ENCODE measurements around the gene TGFB2.

Gene TGFB2

GRCh38 chr1:218350035-218350525, 4.9 kb downstream of the TGFB2 start:
- DNase-seq (ENCODE audit: low read depth in 1 of 2, low spot score in 1 of 2): no peak
- peaks cover 2% of the 10 kb centered on the region for H3K27me3 ChIP-seq (ENCODE audit: insufficient read depth, poor library complexity, severe bottlenecking)
- no peak overlapping the region for H3K27ac ChIP-seq (replicated peaks)
- TF ChIP-seq SPI1 (IDR thresholded peaks at IDR 0.05; ENCODE audit: borderline replicate concordance, low read depth): peak; percentile 84
- TF ChIP-seq, protein P1, sequence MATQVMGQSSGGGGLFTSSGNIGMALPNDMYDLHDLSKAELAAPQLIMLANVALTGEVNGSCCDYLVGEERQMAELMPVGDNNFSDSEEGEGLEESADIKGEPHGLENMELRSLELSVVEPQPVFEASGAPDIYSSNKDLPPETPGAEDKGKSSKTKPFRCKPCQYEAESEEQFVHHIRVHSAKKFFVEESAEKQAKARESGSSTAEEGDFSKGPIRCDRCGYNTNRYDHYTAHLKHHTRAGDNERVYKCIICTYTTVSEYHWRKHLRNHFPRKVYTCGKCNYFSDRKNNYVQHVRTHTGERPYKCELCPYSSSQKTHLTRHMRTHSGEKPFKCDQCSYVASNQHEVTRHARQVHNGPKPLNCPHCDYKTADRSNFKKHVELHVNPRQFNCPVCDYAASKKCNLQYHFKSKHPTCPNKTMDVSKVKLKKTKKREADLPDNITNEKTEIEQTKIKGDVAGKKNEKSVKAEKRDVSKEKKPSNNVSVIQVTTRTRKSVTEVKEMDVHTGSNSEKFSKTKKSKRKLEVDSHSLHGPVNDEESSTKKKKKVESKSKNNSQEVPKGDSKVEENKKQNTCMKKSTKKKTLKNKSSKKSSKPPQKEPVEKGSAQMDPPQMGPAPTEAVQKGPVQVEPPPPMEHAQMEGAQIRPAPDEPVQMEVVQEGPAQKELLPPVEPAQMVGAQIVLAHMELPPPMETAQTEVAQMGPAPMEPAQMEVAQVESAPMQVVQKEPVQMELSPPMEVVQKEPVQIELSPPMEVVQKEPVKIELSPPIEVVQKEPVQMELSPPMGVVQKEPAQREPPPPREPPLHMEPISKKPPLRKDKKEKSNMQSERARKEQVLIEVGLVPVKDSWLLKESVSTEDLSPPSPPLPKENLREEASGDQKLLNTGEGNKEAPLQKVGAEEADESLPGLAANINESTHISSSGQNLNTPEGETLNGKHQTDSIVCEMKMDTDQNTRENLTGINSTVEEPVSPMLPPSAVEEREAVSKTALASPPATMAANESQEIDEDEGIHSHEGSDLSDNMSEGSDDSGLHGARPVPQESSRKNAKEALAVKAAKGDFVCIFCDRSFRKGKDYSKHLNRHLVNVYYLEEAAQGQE (IDR thresholded peaks at IDR 0.05; ENCODE audit: insufficient replicate concordance, low read depth): no peak
- TF ChIP-seq, protein P2, sequence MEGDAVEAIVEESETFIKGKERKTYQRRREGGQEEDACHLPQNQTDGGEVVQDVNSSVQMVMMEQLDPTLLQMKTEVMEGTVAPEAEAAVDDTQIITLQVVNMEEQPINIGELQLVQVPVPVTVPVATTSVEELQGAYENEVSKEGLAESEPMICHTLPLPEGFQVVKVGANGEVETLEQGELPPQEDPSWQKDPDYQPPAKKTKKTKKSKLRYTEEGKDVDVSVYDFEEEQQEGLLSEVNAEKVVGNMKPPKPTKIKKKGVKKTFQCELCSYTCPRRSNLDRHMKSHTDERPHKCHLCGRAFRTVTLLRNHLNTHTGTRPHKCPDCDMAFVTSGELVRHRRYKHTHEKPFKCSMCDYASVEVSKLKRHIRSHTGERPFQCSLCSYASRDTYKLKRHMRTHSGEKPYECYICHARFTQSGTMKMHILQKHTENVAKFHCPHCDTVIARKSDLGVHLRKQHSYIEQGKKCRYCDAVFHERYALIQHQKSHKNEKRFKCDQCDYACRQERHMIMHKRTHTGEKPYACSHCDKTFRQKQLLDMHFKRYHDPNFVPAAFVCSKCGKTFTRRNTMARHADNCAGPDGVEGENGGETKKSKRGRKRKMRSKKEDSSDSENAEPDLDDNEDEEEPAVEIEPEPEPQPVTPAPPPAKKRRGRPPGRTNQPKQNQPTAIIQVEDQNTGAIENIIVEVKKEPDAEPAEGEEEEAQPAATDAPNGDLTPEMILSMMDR (IDR thresholded peaks at IDR 0.05; ENCODE audit: insufficient read depth, low read length): no peak
- H3K4me3 ChIP-seq (replicated peaks; ENCODE audit: insufficient read depth, low read length): no peak overlapping the region

GRCh38 chr1:218350801-218351266, 5.7 kb downstream of the TGFB2 start:
- no peak overlapping the region; the same call in 1 of the 2 replicates for H3K27ac ChIP-seq (replicated peaks)
- no peak for TF ChIP-seq SPI1 (IDR thresholded peaks at IDR 0.05; ENCODE audit: borderline replicate concordance, low read depth)
- TF ChIP-seq, protein P2 (IDR thresholded peaks at IDR 0.05; ENCODE audit: insufficient read depth, low read length): no peak
- TF ChIP-seq GABPA (IDR thresholded peaks at IDR 0.05; ENCODE audit: low read depth): no peak
- TF ChIP-seq, protein P1 (IDR thresholded peaks at IDR 0.05; ENCODE audit: insufficient replicate concordance, low read depth): no peak
- no peak for TF ChIP-seq POLR2AphosphoS5 (IDR thresholded peaks at IDR 0.05; ENCODE audit: low read depth)
- H3K27me3 ChIP-seq (ENCODE audit: insufficient read depth, poor library complexity, severe bottlenecking): peaks cover 2% of the 10 kb centered on the region
- H3K4me3 ChIP-seq (replicated peaks; ENCODE audit: insufficient read depth, low read length): no peak overlapping the region
- DNase-seq (ENCODE audit: low read depth in 1 of 2, low spot score in 1 of 2): no peak

DNA sequence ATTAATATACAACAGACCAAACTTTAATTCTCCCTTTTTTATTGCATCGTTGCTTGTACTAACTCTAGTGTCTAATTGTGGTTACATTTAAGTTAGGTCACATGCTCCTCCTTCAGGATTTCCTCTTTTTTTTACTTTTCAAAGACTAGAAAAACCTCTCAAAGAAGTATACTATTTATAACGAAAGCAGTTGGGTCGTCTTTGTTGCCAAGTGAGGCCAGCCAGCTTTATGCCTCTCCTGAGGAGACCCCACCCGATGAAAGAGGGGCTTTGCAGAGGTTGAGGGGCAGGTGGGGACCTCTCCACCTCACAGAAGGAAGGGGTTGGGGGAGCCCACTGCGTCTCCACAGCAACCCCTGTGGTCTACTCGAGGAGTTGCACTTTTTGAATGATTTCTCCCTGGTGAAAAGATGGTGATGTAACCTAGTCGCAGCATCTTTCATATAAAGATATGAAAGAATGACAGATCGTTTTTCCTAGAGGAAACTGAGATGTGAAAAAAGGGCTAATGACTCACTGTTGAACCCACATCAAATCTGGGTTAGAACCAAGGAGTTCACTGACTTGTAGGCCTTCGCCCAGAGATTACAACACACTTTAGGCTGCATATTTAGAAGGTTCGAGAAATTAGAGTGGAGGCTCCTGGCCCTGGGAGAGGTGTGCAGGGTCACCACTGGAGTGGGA, 6.4 kb downstream of the TGFB2 start:
- peak; percentile 87 for TF ChIP-seq SPI1 (IDR thresholded peaks at IDR 0.05; ENCODE audit: borderline replicate concordance, low read depth)
- no peak for TF ChIP-seq GABPA (IDR thresholded peaks at IDR 0.05; ENCODE audit: low read depth)
- TF ChIP-seq, protein P2 (IDR thresholded peaks at IDR 0.05; ENCODE audit: insufficient read depth, low read length): peak; percentile 60
- H3K4me3 ChIP-seq (replicated peaks; ENCODE audit: insufficient read depth, low read length): peak overlapping the region; percentile 25
- H3K27ac ChIP-seq (replicated peaks): peak overlapping the region; percentile 65
- H3K27me3 ChIP-seq (ENCODE audit: insufficient read depth, poor library complexity, severe bottlenecking): no peaks in the 10 kb centered on the region
- DNase-seq (ENCODE audit: low read depth in 1 of 2, low spot score in 1 of 2): peak; percentile 18 to 63
